Amniotic epithelial cell (primary cell): ENCODE results near the gene ZBTB21.

Source experiments
- DNase-seq: peaks from one replicate; pipeline ENCODE4 v3.0.0-alpha.2; 2010; ENCODE audit warnings: low read depth

ZBTB21 gene

DNA sequence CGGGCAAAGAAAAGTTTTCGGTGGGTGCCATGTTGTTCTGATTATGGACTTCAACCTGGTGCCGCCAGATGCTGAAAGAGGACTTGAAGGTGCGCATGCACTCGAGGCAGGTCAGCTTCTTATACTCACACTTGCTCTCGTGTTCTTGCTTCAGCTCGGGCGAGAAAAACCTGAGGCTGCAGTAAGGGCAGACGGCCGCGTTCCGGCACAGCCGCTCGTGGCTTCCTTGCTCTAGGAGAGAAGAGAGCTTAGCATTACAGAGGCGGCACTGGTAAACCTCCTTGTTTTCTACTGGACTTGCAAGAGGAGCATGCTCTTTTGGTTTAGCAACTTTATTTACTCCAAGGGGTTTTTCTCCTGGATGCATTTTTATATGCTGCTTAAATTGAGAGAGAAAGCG, 18.5 kb downstream of the ZBTB21 start:
- DNase-seq, result no peak

DNA sequence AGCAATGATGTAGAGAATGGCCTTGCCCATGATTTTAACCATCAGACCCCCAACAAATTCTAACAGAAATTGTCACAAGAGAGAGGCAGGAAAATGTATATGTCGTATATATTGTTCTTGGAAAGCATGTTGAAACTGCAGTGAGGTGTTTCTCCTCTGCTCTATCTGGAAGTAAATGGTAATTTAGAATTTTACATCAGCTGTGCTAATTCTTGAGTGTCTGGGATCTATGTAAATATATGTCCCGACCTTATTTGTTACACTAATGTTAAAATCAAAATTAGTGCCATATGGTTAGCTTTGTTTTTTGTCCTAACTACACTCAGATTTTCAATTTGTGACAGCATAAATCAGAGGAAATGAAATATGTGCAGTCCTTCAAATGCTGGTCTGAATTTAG, 20.5 kb downstream of the ZBTB21 start:
- no peak for DNase-seq

DNA sequence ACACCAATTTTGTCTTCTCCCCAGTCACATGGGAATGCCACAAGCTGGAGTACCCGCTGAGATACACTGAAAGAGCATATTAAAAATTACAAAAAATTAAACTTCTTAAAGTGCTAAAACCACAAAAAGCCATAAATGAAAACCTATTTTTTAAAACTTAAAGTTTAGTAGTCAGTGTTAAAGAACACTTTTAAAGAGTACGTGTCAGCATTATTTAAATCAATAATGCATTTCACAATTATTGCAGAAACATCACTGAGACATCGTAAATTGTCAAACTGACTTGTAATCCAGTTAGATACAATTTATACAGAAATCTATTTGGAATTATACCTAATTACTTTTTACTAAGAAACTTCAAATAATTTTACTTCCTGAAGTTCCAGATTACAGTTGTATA, 22.9 kb downstream of the ZBTB21 start:
- DNase-seq, result no peak

DNA sequence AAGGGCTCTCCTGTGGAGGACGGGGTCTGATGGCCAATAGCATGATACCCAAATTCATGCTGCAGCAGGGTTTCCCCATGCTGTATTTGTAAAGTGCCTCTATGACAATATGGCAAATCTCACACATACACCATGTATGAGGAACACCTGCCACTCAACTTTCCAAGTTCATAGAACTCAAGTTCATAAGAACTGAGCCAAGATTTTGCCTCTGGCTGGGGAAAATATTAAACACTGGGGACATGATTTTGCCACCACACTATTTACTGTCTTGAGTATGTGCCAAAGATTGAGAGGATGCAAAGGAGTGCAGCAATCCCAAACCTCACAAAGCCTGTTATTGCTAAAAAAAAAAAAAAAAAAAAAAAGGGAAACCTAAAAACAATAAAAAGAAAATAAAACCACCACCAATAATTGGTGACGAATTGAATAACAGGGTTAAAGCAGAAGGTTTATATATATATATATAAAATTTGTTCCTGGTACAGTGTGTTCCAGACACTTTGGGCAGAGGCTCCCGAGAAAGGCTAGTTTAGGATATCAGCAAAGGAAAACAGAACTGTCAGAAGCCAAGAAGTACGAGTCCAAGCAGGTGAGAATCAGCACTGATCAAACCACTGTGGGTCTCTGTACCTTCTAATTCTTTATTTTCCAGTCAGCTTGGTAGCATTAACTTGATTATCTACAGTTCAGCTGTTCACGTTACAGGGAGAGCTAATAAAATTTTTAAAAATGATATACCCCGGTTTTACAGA, 24.3 kb downstream of the ZBTB21 start:
- no peak for DNase-seq

DNA sequence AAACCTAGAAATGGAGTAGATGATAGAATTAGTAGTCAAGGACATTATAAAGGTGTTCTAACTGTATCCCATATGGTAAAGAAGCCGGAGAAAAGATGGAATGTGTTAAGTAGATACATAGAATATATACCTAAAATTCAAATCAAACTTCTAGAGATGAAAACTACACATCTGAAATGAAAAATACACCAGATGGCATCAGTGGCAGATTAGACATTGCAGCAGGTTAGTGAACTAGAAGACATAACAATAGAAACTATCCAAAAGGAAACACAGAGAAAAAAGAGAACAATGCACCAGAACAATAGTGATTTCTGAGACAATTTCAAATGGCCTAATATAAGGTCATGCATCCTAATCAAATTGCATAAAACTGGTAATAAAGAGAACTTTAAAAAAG, 26.9 kb downstream of the ZBTB21 start:
- no peak for DNase-seq

DNA sequence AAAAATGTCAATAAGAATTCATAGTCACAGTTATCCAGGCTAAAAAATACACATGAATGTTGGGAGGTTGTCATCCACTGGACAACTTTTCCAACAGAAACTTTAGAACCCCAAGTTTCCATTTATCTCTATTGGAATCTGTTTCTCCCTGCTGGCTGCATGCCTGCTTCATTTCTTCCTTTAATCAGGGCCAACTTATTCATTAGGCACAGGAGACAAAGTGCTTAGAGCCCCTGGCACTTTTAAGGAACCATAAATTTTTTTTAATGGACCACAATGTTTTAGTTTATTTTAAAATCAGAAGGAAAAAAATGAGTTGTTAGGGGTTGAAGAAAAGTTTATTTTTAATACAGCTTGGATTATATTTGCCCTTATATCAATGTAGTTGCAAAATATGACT, 29.6 kb downstream of the ZBTB21 start:
- no peak for DNase-seq

DNA sequence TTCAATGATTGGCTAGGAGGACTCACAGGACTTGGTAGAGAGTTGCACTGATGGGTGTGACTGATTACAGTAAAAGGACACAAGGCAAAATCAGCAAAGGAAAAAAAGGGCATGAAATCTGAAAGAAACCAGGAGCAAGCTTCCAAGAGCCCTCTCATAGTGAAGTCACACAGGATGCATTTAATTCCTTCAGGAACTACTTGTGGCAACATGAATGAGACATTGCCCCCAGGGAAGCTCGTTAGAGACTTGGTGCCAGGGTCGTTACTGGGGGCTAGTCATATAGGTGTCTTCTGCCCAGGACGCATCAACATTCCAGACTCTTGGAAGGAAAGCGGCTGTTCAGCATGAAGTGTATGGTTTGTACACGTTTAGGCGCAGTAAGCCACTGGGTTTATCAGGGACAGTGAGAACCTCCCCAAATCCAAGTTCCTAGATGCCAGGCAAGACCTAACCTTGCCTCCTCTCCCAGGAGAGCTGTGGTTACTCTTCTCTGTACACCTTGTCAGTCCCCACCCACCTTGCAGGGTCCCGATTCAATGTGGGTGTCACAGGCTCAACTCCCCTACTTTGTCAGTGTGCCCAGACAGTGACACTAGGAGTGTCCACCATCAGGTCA, 30.3 kb downstream of the ZBTB21 start:
- DNase-seq, result no peak

DNA sequence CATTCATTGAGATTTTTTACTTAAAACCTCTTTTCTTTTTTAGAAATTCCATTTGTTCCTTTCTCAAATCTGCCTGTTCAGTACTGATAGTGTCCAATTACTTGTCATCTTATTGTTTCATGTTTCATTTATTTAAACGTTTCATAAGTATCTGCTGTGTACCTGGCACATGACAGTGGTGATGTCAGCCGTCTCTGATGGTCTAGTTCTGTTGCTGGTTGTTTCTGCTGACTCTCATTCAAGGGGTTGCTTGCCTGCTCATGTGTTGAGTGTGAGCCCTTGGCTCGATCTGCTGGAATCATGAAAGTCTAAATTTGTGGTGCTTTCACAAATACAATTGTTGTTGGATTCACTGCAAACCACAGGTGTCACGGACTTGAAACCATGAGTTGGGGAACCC, 30.8 kb downstream of the ZBTB21 start:
- no peak for DNase-seq

DNA sequence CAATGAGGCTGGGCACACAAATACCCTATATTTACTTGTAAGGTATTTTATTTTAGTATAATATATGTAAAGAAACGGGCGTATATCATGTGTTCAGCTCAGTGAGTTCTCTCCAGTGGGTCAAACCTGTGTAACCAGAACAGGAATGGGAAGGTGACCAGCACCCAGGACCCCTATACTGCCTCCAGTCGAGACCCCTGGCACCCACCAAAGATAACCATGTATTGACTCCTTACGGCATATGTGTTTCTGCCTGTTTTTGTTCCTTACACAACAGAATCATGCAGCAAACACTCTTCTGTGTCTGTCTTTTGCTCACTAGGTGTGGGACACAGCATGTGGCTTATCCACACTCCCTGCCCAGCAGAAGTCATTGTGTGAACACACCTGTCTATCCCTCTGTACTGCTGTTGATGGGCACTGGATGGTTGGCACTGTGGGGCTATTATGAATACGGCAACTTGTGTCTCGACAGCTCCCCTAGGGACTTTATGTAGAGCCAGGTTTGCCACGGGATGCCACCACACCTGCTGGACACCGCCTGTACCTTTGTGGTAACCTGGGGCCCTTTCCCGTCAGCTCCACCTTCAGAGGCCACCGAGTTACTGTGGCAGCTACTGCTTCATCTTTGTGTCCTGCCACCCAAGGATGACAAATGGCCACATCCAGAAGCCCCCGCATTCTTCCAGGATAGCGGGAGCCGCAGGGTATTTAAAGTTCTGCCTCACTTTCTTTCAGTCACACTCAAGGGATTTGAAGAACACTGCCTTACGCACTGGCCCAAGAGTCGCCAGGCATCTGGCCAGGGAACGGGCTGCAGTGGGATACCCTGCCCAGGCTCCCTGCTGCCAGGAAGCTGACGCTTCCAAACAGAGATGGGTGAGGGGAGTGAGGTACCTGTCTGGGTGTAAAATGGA, 32.9 kb downstream of the ZBTB21 start:
- DNase-seq, result no peak

DNA sequence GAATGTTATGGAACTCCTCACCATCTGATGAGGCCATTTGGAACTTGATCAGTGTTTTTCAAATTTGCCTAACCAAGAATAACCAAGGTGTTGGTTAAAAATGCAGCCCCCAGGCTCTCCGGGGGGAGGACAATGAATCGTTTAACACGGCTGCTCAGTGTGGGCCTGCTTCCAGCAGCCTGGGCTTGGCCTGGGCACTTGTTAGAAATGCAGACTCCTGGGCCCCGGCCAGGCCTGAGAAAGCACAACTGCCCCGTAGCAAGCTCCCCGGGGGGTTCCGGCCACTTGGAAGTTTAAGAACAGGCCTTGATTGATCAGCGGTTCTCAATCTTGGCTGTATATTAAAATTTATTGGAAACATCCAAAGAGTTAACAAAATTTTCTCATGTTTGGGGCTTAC, 33.5 kb downstream of the ZBTB21 start:
- DNase-seq, result no peak

DNA sequence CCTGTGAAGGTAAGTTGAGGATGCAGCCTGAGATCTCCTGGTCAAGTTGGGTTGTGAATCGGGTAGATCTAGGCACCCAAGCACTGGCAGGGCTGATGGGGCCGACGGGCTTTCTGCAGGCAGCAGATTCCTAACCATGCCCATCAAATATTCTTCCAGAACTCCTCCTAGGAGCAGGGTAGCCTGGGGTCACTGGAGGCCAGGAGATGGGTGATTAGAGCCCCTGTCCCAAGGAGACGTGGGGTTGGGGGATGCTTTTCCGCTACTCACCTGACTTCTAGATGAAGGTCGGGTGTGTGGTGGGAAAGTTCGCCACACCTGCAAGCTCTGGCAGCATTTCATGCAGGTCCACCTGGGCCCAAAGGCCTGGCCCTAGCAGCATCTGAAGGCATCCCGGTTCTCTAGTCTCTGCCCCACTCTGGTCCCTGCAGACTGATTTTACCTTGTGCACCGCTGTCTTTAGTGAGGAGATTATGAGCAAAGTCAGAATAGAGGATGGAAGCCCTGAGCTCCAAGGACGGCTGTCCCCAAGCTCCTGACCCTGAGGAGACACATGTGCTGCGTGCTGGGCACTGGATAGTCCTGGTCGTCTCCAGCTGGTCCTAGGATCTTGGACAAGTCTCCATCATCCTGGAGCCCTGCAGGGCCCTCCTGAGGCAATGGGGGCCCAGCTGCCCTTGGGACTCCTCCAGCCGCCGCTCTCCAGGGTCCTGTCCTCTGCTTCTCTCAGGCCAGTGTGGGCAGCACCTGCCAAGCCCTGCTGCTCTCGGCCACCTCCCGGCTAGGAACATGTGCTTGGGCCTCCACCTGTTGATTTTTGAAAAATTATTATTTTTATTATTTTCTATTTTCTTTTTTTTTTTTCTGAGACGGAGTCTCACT, 34.5 kb downstream of the ZBTB21 start:
- DNase-seq, result no peak

DNA sequence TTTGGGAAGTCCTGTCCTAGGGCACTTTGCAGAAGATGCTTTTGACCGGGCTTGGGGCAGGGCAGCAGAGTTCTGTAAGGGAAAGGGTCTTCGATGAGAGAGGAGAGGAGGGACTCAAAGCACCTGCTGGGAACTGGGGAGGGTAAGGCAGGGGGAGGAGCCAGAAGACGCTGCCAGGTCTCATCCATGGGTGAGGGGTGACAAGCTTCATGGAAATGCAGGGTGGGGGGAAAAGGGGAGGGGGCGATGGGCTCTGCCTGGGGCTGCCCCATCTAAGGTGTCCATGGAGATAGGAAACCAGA, 35.5 kb downstream of the ZBTB21 start:
- no peak for DNase-seq

DNA sequence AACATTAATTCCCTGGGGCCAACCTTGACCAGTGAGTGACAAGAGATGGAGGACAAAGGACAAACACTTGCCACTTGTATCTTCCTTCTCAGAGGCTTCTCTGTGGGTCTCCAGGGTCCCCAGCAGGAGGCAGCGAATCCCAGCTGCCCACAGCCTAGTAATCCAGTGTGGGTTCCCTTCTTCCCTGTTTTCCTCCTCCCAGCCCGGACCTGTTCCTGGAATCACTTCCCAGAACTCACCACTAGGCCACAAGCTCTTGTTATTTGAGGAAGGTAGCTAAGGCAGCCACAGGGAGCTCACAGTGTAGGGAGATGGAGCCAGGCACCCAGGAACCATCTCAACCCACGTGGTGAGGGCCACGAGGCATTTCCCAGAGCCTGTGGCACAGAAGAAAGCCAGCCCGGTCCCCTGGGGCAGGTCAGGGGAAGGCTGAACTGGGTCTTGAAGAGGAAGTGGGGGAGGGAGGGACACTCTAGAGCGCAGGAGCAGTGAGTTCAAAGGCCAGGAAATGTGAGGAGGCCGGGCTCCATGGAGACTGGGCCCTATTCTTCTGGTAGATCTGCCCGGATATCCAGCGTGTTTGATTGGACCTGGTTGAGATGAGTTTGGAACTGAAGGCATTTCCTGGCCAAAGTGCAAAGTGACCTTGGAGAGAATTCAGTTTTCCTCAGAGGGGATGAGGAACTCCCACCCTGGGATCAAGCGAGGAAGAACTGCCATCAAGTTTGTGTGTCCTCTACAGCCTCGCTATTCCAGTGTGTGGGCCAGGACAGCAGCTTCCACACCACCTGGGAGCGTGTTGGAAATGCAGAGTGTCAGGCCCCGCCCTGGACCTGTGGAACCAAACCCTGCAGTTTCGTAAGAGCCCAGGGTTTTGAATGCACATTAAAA, 36.1 kb downstream of the ZBTB21 start:
- no peak for DNase-seq

DNA sequence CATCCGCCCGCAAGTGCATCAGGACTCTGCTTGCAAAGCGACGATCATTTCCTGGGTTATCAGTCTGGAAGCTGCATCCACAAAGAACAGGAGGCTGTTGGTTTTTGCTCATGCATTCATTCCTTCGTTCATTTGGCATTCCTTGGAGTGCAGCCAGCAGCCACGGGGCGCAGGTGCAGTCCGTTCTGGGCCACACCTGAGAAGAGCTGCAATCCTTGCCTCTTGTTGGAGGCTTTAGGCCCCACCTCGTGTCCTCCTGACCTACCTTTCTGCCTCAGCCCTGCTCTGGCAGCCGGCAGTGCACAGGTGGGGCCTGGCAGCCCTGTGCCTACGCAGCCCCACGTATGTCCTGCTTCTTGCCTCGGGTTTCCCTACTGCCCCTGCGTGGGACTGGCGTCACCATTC, 36.7 kb downstream of the ZBTB21 start:
- no peak for DNase-seq

DNA sequence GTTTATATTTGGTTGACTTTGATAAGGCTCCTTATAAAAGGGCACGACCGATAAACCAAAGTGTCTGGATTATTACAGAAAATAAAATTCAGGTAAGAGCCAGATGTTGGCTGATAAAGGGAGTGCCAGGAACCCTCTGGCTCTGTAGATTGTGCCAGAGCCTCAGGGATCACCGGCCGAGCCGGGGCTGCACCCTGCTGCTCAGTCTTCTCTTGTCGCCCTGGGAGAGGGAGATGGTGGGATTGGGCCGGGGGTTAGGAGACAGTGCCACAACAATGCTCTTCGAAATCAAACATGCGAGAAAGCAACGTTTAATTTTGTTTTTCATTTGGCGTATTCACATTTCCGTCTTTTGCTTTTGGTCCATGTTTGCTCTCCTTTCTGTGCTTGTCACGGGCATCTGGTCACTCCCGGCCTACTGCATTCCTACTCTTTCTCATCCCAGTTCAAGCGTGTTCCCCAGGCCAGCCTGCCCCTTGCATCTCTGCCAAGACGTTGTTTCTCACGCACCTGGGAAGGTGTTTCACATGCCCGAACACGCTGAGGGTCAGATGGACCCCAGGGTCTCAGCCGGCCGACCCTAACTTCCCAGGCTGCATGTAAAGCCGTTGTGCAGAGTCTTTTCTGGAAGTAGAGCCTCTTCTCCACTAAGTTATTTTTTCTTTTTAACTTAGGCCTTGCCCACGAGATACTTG, 37.5 kb downstream of the ZBTB21 start:
- no peak for DNase-seq

DNA sequence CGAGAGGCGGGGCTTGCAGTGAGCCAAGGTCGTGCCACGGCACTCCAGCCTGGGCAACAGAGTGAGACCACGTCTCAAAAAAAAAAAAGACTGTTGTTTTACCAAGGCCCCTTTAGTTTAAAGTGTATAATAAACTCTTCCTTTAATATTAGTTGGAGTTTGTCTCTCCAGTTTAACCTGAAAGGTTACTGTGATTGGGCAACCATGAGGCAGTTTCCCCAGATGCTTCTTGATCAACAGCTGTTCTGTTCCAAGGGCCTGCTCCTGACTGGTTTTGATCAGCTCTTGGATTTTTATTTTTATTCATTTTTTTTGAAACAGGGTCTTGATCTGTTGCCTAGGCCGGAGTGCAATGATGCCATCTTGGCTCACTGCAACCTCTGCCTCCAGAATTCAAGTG, 38.3 kb downstream of the ZBTB21 start:
- no peak for DNase-seq

DNA sequence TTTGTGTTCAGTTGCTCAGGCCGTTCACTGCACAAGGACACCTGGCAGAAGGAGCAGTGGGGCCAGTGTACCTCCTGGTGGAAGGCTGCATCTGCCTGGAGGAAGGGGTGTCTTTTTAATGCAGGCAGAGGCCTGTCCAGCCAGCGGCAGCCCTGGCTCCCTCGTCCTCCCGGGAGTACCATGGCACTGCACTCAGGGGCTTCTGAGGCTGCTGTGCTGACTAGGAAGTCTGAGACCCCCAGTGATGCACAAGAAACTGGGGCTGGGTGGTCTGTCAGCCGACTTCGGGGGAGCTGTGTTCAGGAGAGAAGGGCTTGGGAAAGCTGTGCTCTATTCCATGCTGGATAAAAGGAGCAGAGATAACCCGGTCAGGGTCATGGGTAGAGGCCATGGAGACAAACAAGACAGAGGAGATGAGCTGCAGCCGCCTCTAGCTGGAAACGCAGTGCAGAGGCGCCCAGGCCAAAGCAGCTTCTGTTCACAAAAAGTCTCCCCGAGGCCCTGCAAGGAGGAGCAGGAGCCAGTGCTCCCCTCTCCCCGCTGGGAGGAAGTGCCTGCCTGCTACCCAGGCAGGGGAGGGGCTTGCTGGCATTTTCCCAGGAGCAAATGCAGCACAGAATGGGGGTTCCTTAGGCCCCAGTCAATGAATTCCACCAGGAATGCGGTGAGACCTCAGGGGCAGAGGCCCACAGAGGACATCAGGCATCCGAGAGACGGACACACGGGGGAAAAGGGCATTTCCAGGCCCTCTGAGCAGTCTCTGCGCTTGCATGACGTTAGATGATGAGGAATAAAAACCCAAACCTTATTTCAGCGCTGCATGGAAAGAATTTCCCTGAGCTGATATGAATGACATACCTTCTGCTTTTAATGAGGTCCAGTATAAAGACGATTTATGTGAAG, 39.2 kb downstream of the ZBTB21 start:
- DNase-seq, result no peak

DNA sequence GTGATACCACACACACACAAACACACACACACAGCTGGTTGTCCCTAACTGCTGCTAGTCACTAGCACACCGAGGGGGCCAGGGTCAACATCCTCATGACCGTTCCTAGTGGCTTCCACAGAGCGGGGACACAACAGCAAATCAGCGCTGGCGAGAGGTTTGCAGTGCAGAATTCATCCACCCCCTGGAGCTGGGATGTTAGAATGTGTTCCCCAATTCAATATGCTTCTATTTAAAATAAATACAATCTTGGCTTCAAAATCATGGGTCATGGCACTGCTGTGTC, 40.1 kb downstream of the ZBTB21 start:
- DNase-seq, result no peak

DNA sequence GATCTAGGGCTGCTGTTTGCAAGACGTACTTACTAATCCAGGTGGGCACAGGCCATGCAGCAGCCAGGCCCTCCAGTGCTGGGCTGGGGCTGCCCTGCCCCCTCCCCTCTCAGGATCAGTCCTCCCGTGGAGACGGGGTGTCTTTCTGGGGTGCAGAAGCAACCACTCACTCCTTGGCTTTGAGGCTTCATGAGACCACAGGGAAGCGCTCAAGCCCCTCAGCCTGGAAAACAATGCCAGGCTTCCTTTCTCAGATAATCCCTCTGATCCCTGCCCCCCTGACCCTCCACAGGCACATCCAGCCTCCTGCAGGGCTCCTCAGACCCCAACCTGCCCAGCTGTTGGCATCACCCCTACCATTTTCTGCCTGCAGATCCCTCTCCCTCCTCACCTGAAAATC, 42.5 kb downstream of the ZBTB21 start:
- no peak for DNase-seq
